NCI-H345 treated with DMSO at 0.1 percent for 48 hours (cell line): ENCODE measurements around the gene ZDHHC3.
"Not testable (repeated sequence)": the region's sequence is repeated elsewhere in the genome, so short reads cannot be mapped to it uniquely, and the experiment has no call there.

Source experiments
- DNase-seq: peaks from one replicate; lab custom pipeline; 2025; ENCODE audit not compliant: unreplicated experiment; lab: John Stamatoyannopoulos, UW

The ZDHHC3 gene

GRCh38 chr3:44966795-44967278, 9.1 kb downstream of the ZDHHC3 start:
- DNase-seq, result no peak

- no peak for DNase-seq
Measured at GRCh38 chr3:44965165-44965564, 10.8 kb downstream of the ZDHHC3 start.

- no peak for DNase-seq
Measured at GRCh38 chr3:44963571-44964325, 12.2 kb downstream of the ZDHHC3 start.

GRCh38 chr3:44962621-44963393, 13.2 kb downstream of the ZDHHC3 start:
- no peak for DNase-seq

GRCh38 chr3:44961888-44962287, 14.1 kb downstream of the ZDHHC3 start:
- DNase-seq, result no peak

- no peak for DNase-seq
Measured at GRCh38 chr3:44960387-44961026, 15.5 kb downstream of the ZDHHC3 start.

GRCh38 chr3:44958386-44958785, 17.6 kb downstream of the ZDHHC3 start:
- DNase-seq, result no peak

GRCh38 chr3:44957986-44958385, 18.0 kb downstream of the ZDHHC3 start:
- DNase-seq, result no peak

- DNase-seq, result no peak
Measured at GRCh38 chr3:44955917-44956316, 20.1 kb downstream of the ZDHHC3 start.

- DNase-seq, result no peak
Measured at GRCh38 chr3:44954962-44955361, 21.0 kb downstream of the ZDHHC3 start.

GRCh38 chr3:44954304-44954703, 21.7 kb downstream of the ZDHHC3 start:
- DNase-seq, result no peak

GRCh38 chr3:44952689-44953088, 23.3 kb downstream of the ZDHHC3 start:
- DNase-seq, result no peak

- no peak for DNase-seq
Measured at GRCh38 chr3:44950275-44950734, 25.7 kb downstream of the ZDHHC3 start.

- DNase-seq, result not testable (repeated sequence)
Measured at GRCh38 chr3:44949770-44950169, 26.2 kb downstream of the ZDHHC3 start.

- no peak for DNase-seq
Measured at GRCh38 chr3:44948239-44948638, 27.7 kb downstream of the ZDHHC3 start.

GRCh38 chr3:44942202-44942921, 33.6 kb downstream of the ZDHHC3 start:
- DNase-seq, result no peak

- no peak for DNase-seq
Measured at GRCh38 chr3:44939581-44940036, 36.4 kb downstream of the ZDHHC3 start.

GRCh38 chr3:44932986-44933944, 42.7 kb downstream of the ZDHHC3 start:
- no peak for DNase-seq

- DNase-seq, result no peak
Measured at GRCh38 chr3:44932271-44932670, 43.7 kb downstream of the ZDHHC3 start.

- no peak for DNase-seq
Measured at GRCh38 chr3:44931791-44932190, 44.2 kb downstream of the ZDHHC3 start.
